Stimulated activated CD8-positive, alpha-beta memory T cell treated with anti-CD3 and anti-CD28 coated beads, Interleukin-7, amount 100 ng/mL, for 1 hour (primary cell): ENCODE results near the gene ABL2.
"Not testable (repeated sequence)": the region's sequence is repeated elsewhere in the genome, so short reads cannot be mapped to it uniquely, and the experiment has no call there.

Experiments used
- DNase-seq, 2 donors: peaks; one replicate each; pipeline ENCODE4 v3.0.0-alpha.2; 2020; ENCODE audit warnings: low read depth in 2 of 2

Gene ABL2

GRCh38 chr1:179217943-179218507, 11.5 kb downstream of the ABL2 start:
- no peak for DNase-seq

- DNase-seq = not testable (repeated sequence)
These were observed 16.2 kb downstream of the ABL2 start for GRCh38 chr1:179213317-179213716.

GRCh38 chr1:179208681-179209477, 20.6 kb downstream of the ABL2 start:
- no peak for DNase-seq

- no peak for DNase-seq
These were observed 22.7 kb downstream of the ABL2 start for GRCh38 chr1:179206812-179207211.

- DNase-seq = no peak
These were observed 24.2 kb downstream of the ABL2 start for GRCh38 chr1:179205284-179205683.

GRCh38 chr1:179202161-179202560, 27.3 kb downstream of the ABL2 start:
- no peak for DNase-seq

- no peak for DNase-seq
These were observed 28.9 kb downstream of the ABL2 start for GRCh38 chr1:179200586-179200985.

- no peak for DNase-seq
These were observed 31.7 kb downstream of the ABL2 start for GRCh38 chr1:179197690-179198297.

- DNase-seq = not testable (repeated sequence)
These were observed 33.6 kb downstream of the ABL2 start for GRCh38 chr1:179195857-179196256.

- DNase-seq = no peak
These were observed 34.1 kb downstream of the ABL2 start for GRCh38 chr1:179195376-179195775.

GRCh38 chr1:179194068-179194537, 35.4 kb downstream of the ABL2 start:
- DNase-seq = no peak

GRCh38 chr1:179190861-179191260, 38.6 kb downstream of the ABL2 start:
- no peak for DNase-seq

GRCh38 chr1:179187735-179188471, 41.6 kb downstream of the ABL2 start:
- no peak for DNase-seq

- DNase-seq = no peak
These were observed 42.4 kb downstream of the ABL2 start for GRCh38 chr1:179187043-179187442.

- no peak for DNase-seq
These were observed 45.1 kb downstream of the ABL2 start for GRCh38 chr1:179184403-179184802.

- DNase-seq = no peak
These were observed 45.6 kb downstream of the ABL2 start for GRCh38 chr1:179183857-179184256.

- no peak for DNase-seq
These were observed 50.5 kb downstream of the ABL2 start for GRCh38 chr1:179178950-179179349.

- DNase-seq = no peak
These were observed 51.3 kb downstream of the ABL2 start for GRCh38 chr1:179178183-179178582.

GRCh38 chr1:179177615-179178014, 51.9 kb downstream of the ABL2 start:
- no peak for DNase-seq

GRCh38 chr1:179177182-179177581, 52.3 kb downstream of the ABL2 start:
- DNase-seq = no peak

GRCh38 chr1:179175011-179175841, 54.3 kb downstream of the ABL2 start:
- DNase-seq = no peak

GRCh38 chr1:179170468-179170770, 59.1 kb downstream of the ABL2 start:
- DNase-seq = not testable (repeated sequence)
